Fibroblast of skin of abdomen (primary cell): Measurements from ENCODE around the gene KANTR.
"Not testable (repeated sequence)": the region's sequence is repeated elsewhere in the genome, so short reads cannot be mapped to it uniquely, and the experiment has no call there.

ENCODE experiments used
- DNase-seq: peaks from one replicate; pipeline ENCODE4 v3.0.0-alpha.2; 2013

KANTR gene

GRCh38 chrX:53133400-53133799 is 39.5 kb downstream of the KANTR start:
- DNase-seq, result no peak

GRCh38 chrX:53135581-53135980 is 41.6 kb downstream of the KANTR start:
- no peak for DNase-seq

- no peak for DNase-seq
Measured at GRCh38 chrX:53153581-53153980, 59.6 kb downstream of the KANTR start.

GRCh38 chrX:53155512-53156206 is 61.7 kb downstream of the KANTR start:
- DNase-seq, result no peak

- DNase-seq, result no peak
Measured at GRCh38 chrX:53156207-53156596, 62.3 kb downstream of the KANTR start.

- DNase-seq, result no peak
Measured at GRCh38 chrX:53159184-53159583, 65.2 kb downstream of the KANTR start.

GRCh38 chrX:53160297-53160983 is 66.5 kb downstream of the KANTR start:
- no peak for DNase-seq

- DNase-seq, result no peak
Measured at GRCh38 chrX:53163436-53163835, 69.5 kb downstream of the KANTR start.

- DNase-seq, result not testable (repeated sequence)
Measured at GRCh38 chrX:53164566-53164965, 70.6 kb downstream of the KANTR start.

GRCh38 chrX:53166103-53166502 is 72.2 kb downstream of the KANTR start:
- no peak for DNase-seq

GRCh38 chrX:53171356-53171755 is 77.4 kb downstream of the KANTR start:
- DNase-seq, result no peak
